SJSA1 (cell line): ENCODE data around the gene PLA2G4F. TPM values are rescaled to one million over a fixed set of nuclear protein-coding genes. Genes with fewer than 3 reads are reported as not detected.

Source experiments
- DNase-seq, 2 experiments: peaks; one replicate each; pipeline ENCODE4 v3.0.0-alpha.2; 2015 to 2020; ENCODE audit warnings: low spot score in 2 of 2, low read depth in 1 of 2
- H3K27ac ChIP-seq: fragments of 250-450 bp; sonication (Bioruptor Pico); 2 replicates; pipeline ENCODE4 v1.5.1; 2020; ENCODE audit warnings: mild to moderate bottlenecking, moderate library complexity
- H3K27me3 ChIP-seq: fragments of 250-450 bp; sonication (Bioruptor Pico); replicated peaks from 2 replicates; pipeline ENCODE4 v1.5.1; 2020; ENCODE audit warnings: mild to moderate bottlenecking, moderate library complexity
- H3K36me3 ChIP-seq: fragments of 250-450 bp; sonication (Bioruptor Pico); 2 replicates; pipeline ENCODE4 v1.5.1; 2020; ENCODE audit warnings: mild to moderate bottlenecking
- H3K4me1 ChIP-seq: fragments of 250-450 bp; sonication (Bioruptor Pico); replicated peaks from 2 replicates; pipeline ENCODE4 v1.6.1; 2021; ENCODE audit warnings: mild to moderate bottlenecking
- H3K4me3 ChIP-seq: fragments of 250-450 bp; sonication (Bioruptor Pico); 2 replicates; pipeline ENCODE4 v1.5.1; 2020; ENCODE audit warnings: mild to moderate bottlenecking
- H3K9me3 ChIP-seq: fragments of 250-450 bp; sonication (Bioruptor Pico); replicated peaks from 2 replicates; pipeline ENCODE4 v1.5.1; 2020; ENCODE audit warnings: mild to moderate bottlenecking
- total RNA-seq: library from RNA; depleted of rRNA; stranded (reverse); fragments of >200 nt; shearing (Covaris generic); gene quantifications from 2 replicates; pipeline ENCODE4 v1.2.3, GENCODE V29; 2014

Gene PLA2G4F
- total RNA-seq, 1 experiment from 2014 or later: not detected

GRCh38 chr15:42148808-42149492, 7.5 kb downstream of the PLA2G4F start:
- no peaks in the 10 kb centered on the region for H3K27me3 ChIP-seq
- no peaks in the 10 kb centered on the region for H3K36me3 ChIP-seq
- no peaks in the 10 kb centered on the region for H3K9me3 ChIP-seq
- no peak overlapping the region for H3K27ac ChIP-seq
- H3K4me3 ChIP-seq: no peak overlapping the region
- no peaks in the 10 kb centered on the region for H3K4me1 ChIP-seq
- no peak for DNase-seq

- no peak overlapping the region for H3K4me3 ChIP-seq
- H3K4me1 ChIP-seq: no peaks in the 10 kb centered on the region
- H3K27me3 ChIP-seq: no peaks in the 10 kb centered on the region
- no peak overlapping the region for H3K27ac ChIP-seq
- no peaks in the 10 kb centered on the region for H3K9me3 ChIP-seq
- H3K36me3 ChIP-seq: no peaks in the 10 kb centered on the region
- no peak for DNase-seq
These were observed 9.1 kb downstream of the PLA2G4F start for GRCh38 chr15:42147431-42147735.

DNA sequence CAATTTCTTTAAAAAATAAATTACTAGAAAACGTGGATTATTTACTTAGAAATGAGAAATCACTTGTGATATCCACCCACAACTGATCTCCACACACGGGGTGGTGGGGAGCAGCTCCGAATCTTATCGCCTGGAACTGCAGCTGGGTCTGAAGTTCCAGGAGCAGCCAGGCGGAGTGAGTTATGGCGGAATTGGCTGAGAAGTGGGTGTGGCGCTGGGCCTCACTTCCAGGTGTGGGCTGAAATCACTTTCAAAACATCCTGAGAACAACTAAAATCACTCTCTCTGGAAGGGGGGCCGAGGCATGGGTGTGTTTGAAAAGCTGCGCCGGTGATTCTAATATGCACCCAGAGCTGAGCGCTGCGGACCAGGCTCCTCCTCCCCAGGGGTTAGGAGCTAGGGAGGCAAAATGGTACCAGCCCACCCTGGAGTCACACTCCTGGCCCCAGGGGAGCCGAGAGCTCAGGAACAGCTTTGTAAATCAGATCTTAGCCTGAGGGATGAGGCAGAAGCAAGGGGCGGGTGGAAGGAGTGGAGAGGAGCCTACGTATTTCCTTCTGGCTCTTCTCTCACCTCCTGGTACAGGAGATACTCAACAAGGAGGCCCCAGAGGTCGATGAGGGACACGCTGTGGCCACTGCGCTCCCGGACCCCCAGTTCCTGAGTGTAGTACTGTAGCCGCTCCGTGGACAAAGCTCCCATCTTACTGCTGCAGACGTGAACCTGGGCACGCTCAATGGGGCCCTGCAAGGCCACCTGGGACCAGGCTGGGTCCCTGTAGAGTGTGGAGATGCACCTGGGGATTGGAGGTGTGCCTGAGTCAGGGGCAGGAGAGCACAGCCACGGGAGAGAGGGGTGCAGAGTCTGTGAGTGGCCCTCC, 9.6 kb downstream of the PLA2G4F start:
- no peak overlapping the region for H3K27ac ChIP-seq
- H3K36me3 ChIP-seq: no peaks in the 10 kb centered on the region
- H3K4me3 ChIP-seq: no peak overlapping the region
- no peak for DNase-seq
- H3K9me3 ChIP-seq: no peaks in the 10 kb centered on the region
- no peaks in the 10 kb centered on the region for H3K27me3 ChIP-seq
- H3K4me1 ChIP-seq: no peaks in the 10 kb centered on the region

DNA sequence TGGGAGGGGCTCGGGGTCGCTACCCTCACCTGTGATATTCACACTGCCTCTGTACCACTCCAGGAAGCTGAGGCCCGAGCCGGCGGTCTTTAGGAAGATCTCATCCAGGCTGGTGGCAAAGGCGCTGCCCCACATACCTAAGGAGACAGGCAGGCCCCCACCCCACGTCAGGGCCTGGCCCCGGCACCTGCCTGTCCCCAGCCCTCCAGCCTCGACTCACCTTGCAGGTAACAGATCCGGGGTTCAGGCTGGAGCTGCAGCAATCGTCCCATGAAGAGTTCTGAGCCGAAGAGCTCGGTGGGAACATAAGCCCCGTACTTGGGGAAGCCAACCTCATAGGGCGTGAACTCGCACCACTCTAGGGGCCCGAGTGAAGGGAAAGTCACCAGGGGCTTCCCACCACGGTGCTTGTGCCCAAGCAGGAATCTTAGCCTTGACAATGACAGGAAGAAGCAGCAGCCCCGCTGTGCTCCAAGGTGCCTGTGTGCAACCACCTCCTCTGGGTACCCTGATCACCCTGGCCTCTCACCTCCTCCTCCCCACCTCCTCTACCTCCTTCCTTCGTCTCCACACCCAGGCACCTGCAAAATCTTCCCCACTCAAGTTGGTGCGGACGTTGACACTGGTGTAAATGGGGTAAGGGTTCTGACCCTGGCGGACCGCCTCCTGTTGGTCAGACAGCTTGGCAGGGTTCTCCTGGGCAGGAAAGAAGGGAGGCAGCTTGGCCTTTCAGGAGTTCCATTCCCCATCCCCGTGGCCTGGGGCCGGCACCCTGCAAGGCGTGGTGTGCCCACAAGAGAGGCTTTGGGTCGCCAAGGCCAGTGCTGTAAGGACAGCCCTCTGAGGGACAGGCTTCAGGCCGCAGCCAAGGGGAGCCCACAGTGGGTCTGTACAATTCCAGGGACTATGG, 10.6 kb downstream of the PLA2G4F start:
- Histone ChIP-seq H3K27me3 (no peaks in the 10 kb centered on the region), H3K4me3 (no peak overlapping the region), H3K36me3 (no peaks in the 10 kb centered on the region), H3K9me3 (no peaks in the 10 kb centered on the region), H3K4me1 (no peaks in the 10 kb centered on the region), H3K27ac (no peak overlapping the region)
- no peak for DNase-seq

DNA sequence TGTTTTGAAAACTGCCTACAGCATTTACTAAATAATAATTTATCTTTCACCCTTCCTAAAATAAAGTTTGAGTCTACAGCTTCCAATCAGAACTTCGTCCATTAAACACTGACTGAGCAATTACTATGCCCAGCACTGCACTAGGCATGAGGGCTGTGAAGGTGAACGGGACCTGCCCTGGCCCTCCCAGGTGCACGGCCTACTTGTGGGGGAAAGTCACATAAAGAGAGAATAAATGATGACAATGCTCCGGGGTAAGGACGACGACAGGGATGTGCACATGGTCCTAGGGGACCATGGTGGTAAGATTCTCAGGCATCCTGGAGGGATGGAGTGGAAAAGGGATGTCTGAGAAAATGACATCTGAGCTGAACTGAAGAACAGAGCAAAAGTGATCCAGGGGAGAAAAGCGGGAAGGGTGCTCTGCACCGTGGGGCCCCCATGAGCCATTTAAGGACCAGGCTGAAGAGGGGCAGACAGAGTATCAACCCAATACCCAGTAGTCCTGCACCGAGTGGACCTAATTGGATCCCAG, 11.5 kb downstream of the PLA2G4F start:
- no peak overlapping the region for H3K27ac ChIP-seq
- H3K36me3 ChIP-seq: no peaks in the 10 kb centered on the region
- no peaks in the 10 kb centered on the region for H3K9me3 ChIP-seq
- H3K4me3 ChIP-seq: no peak overlapping the region
- H3K4me1 ChIP-seq: no peaks in the 10 kb centered on the region
- H3K27me3 ChIP-seq: 0 out of 2 replicates have a peak, but pooled peaks cover 3% of the 10 kb centered on the region
- DNase-seq: no peak

DNA sequence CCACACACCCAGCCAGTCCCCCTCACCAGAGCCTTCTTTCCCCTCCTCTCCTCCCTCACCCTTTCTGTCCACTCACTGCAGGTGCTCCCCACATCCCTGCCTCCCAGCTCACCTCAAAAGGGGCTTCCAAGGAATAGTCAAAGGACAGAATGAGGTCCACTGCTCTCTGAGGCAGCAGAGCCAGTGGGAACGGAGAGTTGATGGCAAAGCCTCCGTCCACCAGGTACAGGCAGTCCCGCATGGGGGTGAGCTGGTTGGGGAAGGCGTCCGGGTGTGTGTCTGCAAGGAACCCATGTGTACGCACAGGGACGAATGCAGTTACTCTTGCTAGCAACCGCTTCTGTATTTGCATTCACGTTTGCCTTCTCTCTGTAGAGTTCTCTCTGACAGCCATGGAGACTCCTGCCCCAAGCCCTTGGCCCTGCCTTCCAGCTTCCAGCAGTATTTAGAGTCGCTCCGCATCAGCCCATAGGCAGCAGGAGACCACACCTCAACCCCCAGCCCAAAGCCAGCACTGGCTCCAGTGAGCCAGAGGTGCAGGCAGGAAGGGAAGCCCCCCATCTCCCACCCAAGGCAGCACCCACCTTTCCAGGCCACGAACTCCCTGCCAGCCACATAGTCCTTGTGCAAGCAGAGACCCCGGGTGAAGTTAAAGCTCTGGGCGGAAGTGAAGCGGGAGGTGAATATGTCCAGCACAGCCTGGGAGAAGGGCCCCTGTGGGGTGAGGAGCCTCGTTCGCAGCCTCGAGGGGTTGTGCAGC, 12.4 kb downstream of the PLA2G4F start:
- DNase-seq: no peak
- H3K4me1 ChIP-seq: no peaks in the 10 kb centered on the region
- H3K4me3 ChIP-seq: no peak overlapping the region
- 0 out of 2 replicates have a peak, but pooled peaks cover 3% of the 10 kb centered on the region for H3K27me3 ChIP-seq
- H3K36me3 ChIP-seq: no peaks in the 10 kb centered on the region
- no peaks in the 10 kb centered on the region for H3K9me3 ChIP-seq
- no peak overlapping the region for H3K27ac ChIP-seq

- Histone ChIP-seq H3K4me1 (no peaks in the 10 kb centered on the region), H3K9me3 (no peaks in the 10 kb centered on the region), H3K27ac (no peak overlapping the region), H3K36me3 (no peaks in the 10 kb centered on the region), H3K27me3 (0 out of 2 replicates have a peak, but pooled peaks cover 3% of the 10 kb centered on the region), H3K4me3 (no peak overlapping the region)
- DNase-seq: no peak
These were observed 13.1 kb downstream of the PLA2G4F start for GRCh38 chr15:42143356-42143755.

- H3K27ac ChIP-seq: no peak overlapping the region
- no peak for DNase-seq
- 0 out of 2 replicates have a peak, but pooled peaks cover 3% of the 10 kb centered on the region for H3K27me3 ChIP-seq
- H3K9me3 ChIP-seq: no peaks in the 10 kb centered on the region
- no peak overlapping the region for H3K4me3 ChIP-seq
- no peaks in the 10 kb centered on the region for H3K36me3 ChIP-seq
- no peaks in the 10 kb centered on the region for H3K4me1 ChIP-seq
These were observed 14.4 kb downstream of the PLA2G4F start for GRCh38 chr15:42141795-42142667.

GRCh38 chr15:42141246-42141645, 15.2 kb downstream of the PLA2G4F start:
- Histone ChIP-seq H3K36me3 (no peaks in the 10 kb centered on the region), H3K9me3 (no peaks in the 10 kb centered on the region), H3K27ac (no peak overlapping the region), H3K27me3 (0 out of 2 replicates have a peak, but pooled peaks cover 3% of the 10 kb centered on the region), H3K4me1 (no peaks in the 10 kb centered on the region), H3K4me3 (no peak overlapping the region)
- DNase-seq: no peak

GRCh38 chr15:42140383-42141070, 15.9 kb downstream of the PLA2G4F start:
- Histone ChIP-seq H3K9me3 (no peaks in the 10 kb centered on the region), H3K27me3 (0 out of 2 replicates have a peak, but pooled peaks cover 3% of the 10 kb centered on the region), H3K4me3 (no peak overlapping the region), H3K36me3 (no peaks in the 10 kb centered on the region), H3K27ac (no peak overlapping the region), H3K4me1 (no peaks in the 10 kb centered on the region)
- no peak for DNase-seq

DNA sequence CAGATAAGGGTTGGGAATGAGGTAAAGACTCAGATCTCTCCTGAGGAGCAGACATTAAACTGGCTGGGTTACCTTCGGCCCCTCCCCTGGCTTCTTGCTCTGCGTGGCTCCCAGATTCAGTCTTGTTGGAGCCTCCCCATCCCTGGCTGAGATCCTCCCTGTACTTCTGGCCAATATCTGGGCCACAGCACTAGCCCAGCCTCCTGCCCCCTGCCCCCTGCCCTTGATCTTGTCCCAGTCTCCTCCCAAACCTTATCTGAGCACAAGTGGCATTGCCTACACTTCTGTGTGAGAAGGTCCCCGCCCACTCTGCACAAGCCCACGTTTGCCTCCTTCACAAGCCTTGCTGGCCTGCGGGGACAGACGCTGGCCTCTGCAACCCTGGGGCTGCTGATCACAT, 16.8 kb downstream of the PLA2G4F start:
- Histone ChIP-seq H3K27me3 (0 out of 2 replicates have a peak, but pooled peaks cover 3% of the 10 kb centered on the region), H3K27ac (no peak overlapping the region), H3K4me1 (no peaks in the 10 kb centered on the region), H3K36me3 (no peaks in the 10 kb centered on the region), H3K4me3 (no peak overlapping the region), H3K9me3 (no peaks in the 10 kb centered on the region)
- DNase-seq: no peak

GRCh38 chr15:42138968-42139386, 17.5 kb downstream of the PLA2G4F start:
- no peak overlapping the region for H3K4me3 ChIP-seq
- H3K9me3 ChIP-seq: no peaks in the 10 kb centered on the region
- no peak overlapping the region for H3K27ac ChIP-seq
- no peaks in the 10 kb centered on the region for H3K4me1 ChIP-seq
- H3K36me3 ChIP-seq: no peaks in the 10 kb centered on the region
- no peak for DNase-seq
- 0 out of 2 replicates have a peak, but pooled peaks cover 3% of the 10 kb centered on the region for H3K27me3 ChIP-seq
